Stimulated activated CD8-positive, alpha-beta memory T cell treated with anti-CD3 and anti-CD28 coated beads, Interleukin-15, amount 100 ng/mL, for 1 hour (primary cell): ENCODE results near the gene CAPN5.

Experiments used
- DNase-seq: peaks from one replicate; pipeline ENCODE4 v3.0.0-alpha.2; 2020; ENCODE audit warnings: low read depth

CAPN5 gene

DNA sequence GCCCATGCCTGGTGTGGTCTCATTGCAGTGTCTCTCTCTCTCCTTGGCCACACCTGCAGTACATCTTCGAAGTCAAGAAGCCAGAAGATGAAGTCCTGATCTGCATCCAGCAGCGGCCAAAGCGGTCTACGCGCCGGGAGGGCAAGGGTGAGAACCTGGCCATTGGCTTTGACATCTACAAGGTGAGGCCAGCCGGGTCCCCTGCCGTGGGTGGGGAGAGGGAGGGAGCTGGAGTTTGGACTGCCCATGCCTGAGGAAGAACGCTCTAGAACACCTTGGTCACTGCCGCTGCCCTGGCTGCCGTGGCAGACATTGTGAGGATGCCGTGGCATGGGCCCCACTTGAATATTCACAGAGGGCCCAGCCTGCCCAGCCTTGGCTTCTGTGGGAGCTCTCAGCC lies 52.2 kb downstream of the CAPN5 start:
- DNase-seq, result no peak

DNA sequence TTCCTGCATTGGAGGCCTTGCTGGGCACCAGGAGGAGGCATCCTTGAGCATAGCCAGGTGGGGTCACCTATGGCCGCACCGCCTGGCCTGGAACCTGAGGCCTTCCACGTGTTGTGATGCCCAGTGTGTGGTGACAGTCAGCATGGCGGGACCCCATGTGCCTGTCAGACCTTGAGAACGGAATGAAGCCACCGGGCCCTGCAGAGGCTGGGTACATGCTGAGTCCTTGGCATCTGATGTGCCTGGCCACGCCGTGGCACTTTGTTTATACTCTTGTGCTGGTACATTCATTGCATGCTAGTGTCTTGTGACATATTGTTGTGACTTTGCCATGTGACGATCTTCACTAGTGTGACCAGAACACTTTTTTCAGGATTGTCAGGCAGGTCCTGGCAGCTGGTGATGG lies 52.8 kb downstream of the CAPN5 start:
- DNase-seq, result no peak

DNA sequence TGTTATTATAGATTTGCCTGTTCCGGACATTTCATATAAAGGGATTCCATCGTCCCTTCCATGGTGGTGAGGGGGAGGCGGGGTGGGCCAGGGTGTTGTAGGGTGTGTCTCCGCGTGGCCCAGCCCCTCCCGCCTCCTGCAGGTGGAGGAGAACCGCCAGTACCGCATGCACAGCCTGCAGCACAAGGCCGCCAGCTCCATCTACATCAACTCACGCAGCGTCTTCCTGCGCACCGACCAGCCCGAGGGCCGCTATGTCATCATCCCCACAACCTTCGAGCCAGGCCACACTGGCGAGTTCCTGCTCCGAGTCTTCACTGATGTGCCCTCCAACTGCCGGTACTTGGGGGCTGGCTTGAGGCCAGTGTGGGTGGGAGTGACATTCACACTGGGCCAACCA lies 53.8 kb downstream of the CAPN5 start:
- DNase-seq, result no peak

DNA sequence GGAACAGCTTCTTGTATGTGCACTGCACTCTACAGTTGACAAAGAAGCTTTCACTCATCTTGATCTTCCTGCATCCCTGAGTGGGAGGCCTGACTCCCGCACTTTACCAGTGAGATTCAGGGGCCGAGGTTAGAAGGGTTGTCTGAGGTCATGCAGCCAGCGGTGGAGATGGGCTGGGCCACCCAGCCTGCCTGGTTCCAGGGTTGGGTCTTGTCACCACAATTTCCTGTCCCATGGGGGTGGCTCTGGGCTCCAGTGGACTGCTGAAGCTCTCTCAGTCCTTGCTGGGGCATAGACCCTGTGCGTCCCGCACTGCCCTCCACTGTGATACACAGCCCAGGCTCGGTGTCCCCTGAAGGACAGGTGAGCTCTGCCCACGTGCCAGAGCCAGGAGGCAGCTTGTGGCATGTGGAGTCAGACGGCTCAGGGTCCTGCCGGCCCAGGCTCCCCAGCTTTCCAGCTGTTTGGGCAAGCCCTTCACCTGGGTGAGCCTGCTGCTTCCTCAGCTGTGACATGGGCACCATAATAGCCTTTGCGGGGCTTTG lies 54.4 kb downstream of the CAPN5 start:
- DNase-seq, result no peak

DNA sequence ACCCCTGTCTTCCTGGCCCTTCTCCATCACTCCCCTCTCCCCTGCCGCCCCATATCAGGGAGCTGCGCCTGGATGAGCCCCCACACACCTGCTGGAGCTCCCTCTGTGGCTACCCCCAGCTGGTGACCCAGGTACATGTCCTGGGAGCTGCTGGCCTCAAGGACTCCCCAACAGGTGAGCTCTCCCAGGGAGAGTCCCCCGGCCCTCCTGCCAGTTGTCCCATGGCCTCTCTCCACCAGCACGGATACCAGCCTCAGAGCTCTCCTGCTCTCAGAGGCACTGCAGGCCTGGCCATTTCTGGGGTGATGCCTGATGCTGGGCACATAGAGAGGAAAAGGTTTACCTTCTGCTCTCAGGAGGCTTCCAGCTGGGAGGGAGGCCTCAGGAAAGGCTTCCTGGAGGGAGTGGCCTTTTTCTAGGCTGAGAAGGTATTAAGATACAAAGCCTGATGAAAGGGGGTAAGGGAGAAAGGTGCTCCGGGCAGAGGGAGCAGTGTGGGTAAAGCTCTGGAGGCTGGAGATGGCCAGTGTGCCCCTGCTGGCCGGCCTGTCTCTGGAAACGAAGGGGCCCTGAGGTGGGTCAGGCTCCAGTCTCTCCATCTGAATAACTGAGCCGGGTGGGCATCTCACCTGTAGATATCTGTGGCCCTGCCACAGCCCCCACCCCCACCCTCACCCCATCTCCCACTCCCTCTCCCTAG lies 55.3 kb downstream of the CAPN5 start:
- DNase-seq, result no peak

DNA sequence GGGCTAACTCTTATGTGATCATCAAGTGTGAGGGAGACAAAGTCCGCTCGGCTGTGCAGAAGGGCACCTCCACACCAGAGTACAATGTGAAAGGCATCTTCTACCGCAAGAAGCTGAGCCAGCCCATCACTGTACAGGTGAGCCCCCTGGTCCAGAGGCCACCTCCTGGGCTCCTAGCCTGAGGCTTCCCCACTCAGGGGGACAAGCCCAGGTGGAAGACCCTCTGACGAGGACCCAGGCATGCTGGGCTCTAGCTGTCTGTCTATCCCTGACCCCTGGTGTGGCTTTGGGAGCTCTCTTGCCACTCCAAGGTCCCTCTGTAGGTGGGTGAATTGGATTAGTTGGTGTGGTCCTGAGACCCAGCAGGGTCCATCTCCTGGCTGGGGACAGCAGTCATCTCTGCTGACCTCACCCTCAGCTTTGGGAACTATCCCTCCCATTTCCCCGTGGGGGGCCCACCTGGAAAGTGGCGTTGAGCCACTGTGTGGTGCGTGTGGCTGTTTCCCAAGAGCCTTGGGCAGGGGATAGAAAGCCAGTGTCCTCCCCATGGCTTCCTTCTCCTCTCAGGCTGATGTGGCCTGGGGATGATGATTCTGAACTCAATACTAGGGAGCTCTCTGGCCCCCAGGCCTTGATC lies 55.9 kb downstream of the CAPN5 start:
- no peak for DNase-seq

DNA sequence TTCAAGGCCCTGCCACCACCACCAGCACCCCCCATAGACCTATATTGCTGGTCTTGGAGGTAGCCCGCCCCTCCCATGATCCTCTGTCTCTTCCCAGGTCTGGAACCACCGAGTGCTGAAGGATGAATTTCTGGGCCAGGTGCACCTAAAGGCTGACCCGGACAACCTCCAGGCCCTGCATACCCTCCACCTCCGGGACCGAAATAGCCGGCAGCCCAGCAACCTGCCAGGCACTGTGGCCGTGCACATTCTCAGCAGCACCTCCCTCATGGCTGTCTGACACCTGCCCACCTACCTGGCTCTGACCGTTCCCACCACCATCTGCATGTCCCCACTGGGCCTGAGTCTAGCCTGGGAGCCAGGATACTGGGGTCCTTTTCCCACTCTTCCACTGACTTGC lies 56.8 kb downstream of the CAPN5 start:
- no peak for DNase-seq

DNA sequence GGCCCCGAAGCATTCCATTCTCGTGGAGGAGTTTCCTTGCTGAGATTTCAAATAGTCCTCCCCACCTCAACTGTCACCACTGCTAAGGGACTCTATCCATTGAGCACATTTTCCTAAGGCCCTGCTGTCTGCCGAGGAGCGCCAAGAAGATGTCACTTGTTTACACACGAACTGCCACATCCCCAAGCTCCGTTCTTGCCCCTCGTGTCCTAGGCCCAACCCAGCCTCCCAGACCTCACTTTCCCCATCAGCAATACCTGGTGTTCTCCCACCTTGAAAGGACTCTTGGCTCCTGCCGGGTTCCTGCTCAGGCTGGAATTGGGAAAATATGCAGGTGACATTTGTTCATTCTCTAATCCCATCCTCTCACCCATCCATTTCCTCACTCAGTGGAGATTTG lies 57.3 kb downstream of the CAPN5 start:
- DNase-seq, result no peak

DNA sequence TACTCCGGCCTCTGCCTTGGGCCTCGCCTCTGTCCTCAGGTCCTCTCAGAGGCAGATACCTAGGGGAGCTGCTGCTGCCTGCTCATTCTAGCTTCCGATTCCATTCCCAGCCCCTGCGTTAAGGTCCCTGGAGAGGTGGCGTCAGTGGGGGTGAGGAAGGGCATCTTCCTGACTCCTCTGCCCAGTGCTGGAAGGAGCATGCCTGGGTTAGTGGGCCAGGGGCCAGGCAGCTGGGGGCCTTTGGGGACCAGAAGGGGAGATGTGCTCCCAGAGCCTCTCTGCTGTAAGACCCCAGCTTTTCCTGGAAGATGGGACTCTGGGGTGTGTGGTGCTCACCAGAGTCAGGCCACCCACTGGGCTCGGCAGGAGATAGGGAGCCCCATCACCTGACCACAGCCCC lies 57.7 kb downstream of the CAPN5 start:
- no peak for DNase-seq

DNA sequence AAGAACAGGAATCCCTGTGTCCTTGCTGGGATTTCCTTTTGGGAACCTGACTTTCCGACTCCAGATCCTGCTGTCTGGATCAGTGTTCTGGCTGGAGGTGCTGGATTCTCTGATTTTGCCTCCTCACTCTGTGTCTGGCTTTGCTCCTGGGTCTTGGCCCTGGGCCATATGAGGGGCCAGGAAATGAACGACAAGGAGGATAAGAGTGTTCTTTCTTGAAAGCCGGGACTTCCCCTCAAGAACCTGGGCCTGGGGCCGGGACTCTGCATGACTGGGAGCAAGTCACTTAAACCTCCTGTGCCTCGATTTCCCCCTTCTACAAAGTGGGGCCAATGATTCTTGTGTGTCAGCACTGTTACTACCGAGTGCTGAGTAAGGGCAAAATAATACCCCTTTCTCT lies 58.4 kb downstream of the CAPN5 start:
- DNase-seq, result no peak

DNA sequence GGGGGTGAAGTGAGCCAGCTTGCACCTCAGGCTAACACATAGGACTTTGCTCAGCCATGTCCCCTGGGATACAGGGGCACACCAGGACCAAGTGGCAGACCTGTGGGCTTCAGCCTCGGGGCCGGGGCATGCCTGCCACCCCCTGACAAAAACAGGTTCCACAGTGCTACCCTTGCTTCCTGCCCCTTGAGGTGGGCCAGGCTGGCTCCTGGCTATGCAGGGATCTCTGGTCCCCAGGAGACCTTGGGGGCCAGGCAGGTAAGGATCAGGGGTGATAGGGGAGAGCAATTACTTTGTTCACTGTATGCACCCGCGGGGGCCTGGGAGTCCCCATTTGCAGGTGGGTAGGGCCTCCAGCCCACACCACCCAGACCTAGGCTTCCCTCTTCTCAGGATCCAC lies 58.9 kb downstream of the CAPN5 start:
- no peak for DNase-seq

DNA sequence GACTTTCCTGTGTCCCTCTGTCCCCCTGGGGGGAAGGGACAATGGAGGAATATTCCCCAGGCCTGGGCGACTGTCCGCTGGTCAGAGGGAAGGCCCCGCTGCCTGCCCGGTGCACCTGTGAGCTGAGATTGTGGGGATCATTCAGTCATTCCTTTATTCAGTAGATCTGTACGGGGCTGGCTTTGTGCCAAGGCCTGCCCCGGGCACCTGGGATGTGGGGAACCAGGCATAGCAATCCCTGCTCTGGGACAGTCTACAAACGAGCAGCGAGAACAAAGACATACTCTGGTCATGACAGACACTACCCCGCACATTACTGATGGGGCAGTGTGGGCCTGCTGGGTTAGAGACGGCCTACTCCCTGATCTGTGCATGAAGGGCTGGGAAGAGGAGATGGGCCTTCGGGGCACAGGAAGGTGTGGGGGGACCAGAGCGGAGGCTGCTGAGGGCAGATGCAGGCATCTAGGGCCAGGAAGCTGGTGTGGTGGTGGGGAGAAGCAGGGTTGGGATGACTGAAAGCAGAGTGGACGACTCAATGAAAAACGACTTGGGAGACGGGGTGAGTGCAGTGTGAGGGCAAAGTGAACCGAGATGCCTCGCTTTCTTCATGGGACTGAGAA lies 59.5 kb downstream of the CAPN5 start:
- no peak for DNase-seq

DNA sequence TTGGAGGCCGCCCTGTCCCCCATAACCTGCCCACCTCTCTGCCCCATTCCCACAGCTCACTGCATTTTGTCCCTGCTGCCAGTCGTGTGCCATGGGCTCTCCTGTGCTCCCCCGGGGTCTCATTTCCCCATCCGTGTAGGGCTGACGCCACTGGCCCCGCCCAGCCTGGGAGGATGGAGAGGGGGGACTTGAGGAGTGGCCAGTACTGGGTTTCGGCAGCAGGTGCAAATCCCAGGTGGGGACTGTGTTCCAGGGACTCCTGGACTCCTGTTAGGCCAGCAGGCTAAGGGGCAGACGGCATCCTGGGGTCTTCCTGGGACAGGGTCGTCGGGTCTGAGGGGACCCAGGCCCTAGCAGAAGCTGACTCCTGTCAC lies 60.1 kb downstream of the CAPN5 start:
- DNase-seq, result no peak

DNA sequence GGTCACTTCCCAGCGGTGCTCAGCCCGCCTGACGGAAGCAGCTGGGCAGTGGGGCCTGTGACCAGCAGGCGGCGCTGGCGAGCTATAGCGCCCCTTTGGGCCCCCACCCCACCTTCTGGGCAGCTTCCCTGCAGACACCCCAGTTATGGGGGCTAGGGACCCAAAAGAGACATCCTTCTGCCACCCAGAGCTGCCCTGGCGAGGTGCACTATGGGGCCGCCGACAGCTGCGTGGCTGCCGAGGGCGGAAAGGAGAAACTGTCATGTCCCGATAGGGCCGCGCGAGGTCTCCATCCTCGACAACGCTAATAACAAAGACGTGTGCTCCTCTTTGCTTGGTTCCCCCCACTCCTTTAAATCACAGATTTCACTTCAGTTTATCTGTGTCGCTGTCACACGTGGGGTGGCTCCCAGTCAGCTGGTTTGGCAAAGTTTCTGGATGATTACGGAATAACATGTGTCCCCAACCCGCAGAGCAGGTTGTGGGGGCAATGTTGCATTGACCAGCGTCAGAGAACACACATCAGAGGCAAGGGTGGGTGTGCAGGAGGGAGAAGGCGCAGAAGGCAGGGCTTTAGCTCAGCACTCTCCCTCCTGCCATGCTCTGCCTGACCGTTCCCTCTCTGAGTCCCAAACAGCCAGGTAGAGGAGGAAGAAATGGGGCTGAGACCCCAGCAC lies 60.6 kb downstream of the CAPN5 start:
- DNase-seq, result peak; percentile 27

DNA sequence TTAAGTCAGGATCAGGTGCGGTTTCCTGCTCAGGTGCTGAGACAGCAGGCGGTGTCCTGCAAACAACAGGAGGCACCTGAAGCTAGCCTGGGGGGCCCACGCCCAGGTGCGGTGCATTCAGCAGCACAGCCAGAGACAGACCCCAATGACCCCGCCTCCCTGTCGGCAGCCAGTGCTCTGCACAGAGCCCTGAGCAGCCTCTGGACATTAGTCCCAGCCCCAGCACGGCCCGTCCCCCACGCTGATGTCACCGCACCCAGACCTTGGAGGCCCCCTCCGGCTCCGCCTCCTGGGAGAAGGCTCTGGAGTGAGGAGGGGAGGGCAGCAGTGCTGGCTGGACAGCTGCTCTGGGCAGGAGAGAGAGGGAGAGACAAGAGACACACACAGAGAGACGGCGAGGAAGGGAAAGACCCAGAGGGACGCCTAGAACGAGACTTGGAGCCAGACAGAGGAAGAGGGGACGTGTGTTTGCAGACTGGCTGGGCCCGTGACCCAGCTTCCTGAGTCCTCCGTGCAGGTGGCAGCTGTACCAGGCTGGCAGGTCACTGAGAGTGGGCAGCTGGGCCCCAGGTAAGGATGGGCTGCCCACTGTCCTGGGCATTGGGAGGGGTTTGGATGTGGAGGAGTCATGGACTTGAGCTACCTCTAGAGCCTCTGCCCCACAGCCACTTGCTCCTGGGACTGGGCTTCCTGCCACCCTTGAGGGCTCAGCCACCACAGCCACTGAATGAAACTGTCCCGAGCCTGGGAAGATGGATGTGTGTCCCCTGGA lies 61.3 kb downstream of the CAPN5 start, which contains the start of gene MYO7A:
Gene MYO7A (plus strand): TSS at position 327 of the 772 bp plus-strand sequence. CDS start 2,389 bp downstream, outside the sequence.
- DNase-seq, result no peak

DNA sequence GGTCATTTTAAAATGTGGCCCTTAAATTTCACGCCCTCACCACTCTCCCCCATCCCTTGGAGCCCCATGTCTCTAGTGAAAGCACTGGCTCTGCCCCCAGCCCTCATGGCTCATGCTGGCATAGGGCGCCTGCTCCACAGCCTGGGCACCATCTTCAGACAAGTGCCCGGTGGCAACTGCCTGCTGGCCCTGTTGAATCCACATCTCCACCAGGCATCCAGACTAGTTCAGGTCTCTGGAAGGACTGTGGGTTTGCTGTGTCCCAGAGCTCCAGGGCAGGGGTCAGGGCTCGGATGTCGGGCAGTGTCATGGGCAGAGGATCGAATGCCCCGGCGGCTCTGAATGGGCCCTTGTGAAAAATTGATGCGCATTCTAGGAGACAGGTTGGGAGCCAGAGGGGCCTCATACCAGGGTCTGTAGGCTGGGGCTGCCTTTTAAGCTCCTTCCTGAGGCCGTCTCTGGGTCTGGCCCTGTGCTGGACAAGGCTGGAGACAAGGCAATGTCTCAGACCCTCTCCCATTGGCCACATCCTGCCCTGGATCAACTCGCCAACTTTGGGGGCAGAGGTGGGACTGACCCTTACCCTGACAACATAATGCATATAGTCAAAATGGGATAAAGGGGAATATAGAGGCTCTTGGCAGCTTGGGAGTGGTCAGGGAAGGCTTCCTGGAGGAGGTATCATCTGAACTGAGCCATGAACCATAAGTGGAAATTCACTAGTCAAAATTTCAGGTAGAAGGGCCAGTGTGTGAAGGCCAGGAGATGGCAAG lies 62.5 kb downstream of the CAPN5 start:
- DNase-seq, result no peak

DNA sequence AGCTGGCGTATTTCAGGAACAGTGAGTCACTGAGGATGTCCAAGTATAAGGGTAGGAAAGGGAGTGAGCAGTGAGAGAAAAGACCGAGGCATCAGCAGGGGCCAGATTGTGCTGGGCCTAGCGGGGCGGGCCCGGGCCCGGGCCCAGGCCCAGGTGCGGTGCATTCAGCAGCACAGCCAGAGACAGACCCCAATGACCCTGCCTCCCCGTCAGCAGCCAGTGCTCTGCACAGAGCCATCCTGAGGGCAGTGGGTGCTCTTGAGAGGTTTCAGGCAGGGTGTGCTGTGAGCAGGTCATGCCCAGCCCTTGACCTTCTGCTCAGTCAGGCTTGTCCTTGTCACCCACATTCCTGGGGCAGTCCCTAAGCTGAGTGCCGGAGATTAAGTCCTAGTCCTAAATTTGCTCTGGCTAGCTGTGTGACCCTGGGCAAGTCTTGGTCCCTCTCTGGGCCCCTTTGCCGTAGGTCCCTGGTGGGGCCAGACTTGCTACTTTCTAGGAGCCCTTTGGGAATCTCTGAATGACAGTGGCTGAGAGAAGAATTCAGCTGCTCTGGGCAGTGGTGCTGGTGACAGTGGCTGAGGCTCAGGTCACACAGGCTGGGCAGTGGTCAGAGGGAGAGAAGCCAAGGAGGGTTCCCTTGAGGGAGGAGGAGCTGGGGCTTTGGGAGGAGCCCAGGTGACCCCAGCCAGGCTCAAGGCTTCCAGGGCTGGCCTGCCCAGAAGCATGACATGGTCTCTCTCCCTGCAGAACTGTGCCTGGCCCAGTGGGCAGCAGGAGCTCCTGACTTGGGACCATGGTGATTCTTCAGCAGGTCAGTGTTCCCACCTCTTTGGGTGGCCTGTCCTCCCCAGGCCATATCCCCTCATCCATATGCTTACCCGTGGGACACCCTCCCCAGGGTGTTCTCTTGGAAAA lies 63.3 kb downstream of the CAPN5 start:
- DNase-seq, result no peak

DNA sequence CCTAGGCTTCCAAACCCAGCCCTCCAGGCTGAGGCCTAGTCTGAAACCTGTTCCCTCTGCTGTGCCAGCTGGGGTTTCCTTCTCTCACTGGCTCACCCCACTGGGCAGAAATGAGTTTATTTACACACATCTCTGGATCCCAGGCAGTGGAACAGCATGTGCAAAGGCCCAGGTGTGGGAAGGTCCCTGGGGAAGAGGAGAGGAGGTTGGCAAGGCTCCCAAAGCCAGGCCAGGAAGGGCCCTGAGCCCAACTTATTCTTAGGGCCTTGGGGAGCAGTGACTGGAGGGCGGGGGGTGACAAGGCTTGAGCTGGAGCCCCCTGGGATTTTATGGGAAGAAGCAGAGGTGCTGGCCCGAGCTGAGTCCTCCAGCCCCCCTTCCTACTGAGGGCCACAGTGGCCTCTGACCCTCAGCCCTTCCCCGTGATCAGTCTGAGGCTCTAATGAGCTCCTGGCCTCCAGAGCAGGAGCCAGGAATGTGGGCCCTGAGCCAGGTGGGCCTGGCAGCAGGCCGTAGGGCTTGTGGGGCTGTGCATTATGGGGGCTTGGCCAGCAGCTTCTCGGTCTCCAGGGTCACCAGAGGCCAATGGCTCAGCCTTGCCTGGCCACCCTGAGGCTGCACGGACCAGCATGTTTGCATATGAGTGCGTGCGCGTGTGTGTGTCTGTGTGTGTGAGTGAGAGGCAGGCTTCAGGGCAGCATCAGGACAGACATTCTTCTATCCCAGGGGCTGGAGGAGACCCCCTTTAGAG lies 64.2 kb downstream of the CAPN5 start:
- DNase-seq, result no peak

DNA sequence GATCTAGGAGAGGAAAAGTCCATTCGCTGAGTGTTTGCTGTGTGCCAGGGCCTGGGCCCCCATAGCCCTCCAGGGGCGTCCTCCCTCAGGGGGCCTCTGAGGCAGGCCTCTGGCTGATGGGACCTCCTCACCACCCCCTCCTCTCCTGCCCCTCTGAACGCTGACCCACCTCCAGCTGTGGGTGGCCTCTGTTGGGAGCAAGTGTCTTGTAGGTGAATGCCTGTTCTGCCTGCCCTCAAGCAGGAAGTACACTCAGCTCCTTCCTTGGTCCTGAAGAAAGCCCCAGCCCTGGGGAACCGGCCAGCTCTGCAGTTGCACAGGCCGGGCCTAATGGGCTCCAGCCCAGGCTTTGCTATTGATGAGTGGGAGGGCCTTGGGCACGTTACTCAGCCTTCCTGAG lies 64.8 kb downstream of the CAPN5 start:
- no peak for DNase-seq
